ENCODE measurements around the gene C2.
"Not testable (repeated sequence)": the region's sequence is repeated elsewhere in the genome, so short reads cannot be mapped to it uniquely, and the experiment has no call there.

The C2 gene

DNA sequence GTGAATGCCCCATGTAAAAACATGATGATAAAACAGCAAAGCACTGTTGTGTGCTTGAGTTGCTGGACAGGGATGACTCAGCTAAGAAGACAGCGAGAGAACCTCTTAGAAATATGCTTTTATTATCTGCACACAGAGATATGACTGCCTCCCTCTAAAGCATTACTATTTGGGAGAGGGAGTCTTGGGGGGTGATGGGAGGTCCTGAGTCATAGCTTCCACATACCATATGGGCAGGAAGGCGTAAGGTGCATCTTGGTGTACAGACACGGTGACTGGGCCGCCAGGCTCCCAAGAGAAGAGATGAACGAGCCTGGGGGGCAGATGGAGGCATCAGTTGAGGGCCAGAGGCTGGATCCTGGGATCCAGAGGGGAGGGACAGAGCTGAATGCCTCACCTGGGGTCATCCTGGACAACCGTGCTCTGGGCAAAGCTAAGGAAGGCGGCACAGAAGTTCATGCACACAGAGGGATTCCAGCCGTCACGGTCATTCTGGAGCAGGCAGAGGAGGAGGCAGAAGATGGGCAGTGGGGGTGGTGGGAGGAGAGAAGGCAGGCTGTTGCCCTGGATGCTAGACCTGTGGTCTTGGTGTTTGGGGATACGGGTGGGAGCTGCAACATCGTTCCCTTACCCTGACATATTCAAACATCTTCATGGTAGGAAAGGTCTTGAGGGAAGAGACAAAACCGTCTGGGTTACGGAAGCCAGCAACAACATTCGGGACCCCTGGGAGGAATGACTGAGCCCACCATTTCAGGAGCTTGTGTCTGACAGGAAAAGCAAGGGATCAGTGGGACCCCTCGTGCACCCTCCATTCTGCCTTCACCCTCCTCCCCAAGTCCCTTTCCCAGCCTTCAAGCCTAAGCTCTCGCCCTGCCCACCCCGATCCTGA lies 42.4 kb downstream of the C2 start:
- TF ChIP-seq, protein P1, sequence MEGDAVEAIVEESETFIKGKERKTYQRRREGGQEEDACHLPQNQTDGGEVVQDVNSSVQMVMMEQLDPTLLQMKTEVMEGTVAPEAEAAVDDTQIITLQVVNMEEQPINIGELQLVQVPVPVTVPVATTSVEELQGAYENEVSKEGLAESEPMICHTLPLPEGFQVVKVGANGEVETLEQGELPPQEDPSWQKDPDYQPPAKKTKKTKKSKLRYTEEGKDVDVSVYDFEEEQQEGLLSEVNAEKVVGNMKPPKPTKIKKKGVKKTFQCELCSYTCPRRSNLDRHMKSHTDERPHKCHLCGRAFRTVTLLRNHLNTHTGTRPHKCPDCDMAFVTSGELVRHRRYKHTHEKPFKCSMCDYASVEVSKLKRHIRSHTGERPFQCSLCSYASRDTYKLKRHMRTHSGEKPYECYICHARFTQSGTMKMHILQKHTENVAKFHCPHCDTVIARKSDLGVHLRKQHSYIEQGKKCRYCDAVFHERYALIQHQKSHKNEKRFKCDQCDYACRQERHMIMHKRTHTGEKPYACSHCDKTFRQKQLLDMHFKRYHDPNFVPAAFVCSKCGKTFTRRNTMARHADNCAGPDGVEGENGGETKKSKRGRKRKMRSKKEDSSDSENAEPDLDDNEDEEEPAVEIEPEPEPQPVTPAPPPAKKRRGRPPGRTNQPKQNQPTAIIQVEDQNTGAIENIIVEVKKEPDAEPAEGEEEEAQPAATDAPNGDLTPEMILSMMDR (IDR thresholded peaks at IDR 0.05): no peak
- no peak for DNase-seq (ENCODE audit: low spot score)
- Histone ChIP-seq H3K27ac (peak overlapping the region in 1 of 2 donors; percentile 98), H3K4me3 (peak overlapping the region; percentile 75)

DNA sequence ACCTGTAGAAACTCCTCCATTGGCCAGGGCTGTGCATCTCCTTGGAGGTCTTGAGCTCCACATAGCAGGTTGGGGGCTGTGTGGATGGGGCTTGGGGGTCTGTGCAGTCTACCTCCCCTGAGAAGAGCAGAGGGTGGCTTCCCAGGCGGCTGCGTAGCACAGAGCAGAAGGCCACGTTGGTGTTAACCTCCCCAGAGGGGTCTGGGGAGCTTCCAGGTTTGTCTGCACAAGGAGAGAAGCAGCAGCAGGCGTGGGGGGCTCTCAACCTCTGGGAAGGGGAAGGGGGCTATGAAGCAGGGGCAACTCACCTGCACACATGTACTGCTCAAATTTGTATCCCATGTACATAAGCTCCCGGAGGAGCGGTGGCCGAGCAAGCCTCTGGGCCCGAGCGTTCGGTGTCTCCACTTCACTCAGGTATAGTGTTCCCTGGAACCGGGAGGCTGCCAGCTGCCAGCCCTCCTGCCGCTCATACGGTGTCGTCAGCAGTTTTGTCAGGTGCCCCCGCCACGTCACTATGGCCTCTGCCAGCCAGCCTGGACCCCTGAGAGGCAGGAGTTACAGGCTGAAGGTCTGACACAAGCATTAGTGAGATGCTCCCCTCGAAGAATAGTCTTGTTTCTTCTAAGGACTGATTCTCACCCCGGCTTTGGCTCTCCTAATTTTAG lies 43.2 kb downstream of the C2 start:
- Histone ChIP-seq H3K27ac (peak overlapping the region; percentile 94 to 98), H3K4me3 (peak overlapping the region; percentile 75)
- DNase-seq (ENCODE audit: low spot score): no peak
- TF ChIP-seq, protein P1 (IDR thresholded peaks at IDR 0.05): no peak

DNA sequence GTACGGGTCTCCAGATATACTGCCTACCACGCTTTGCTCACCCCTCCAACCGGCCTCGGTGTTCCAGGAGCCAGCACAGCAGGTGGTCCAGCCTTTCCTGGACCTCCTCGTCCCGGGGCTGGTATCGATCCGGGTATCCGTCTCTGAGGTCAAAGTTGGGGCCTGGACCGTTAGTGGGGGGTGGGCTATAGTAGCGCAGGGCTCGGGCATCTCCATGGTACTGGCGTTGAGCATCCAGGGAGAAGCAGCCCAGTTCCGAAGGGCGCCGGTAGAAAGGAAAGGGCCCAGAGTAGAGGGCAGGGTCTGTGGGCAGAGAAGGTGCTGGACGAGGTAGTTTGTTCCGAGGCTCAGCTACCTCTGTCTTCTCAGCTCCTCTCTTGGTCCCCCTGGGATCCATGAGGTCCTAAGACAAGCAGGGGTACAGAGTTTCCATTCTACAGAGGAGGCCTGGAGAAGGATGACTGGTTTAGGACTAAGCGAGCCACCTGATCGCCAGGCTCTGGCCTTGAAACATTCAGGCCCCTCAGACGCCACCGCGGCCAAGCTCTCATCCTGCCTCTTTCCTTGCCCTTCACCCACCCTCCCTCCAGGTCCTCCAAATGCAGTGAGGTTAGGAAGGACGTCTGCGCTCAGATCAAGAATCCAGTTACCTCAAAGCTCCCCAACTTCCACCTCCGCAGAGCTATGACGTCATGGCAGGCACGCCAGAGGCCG lies 43.9 kb downstream of the C2 start:
- TF ChIP-seq, protein P1 (IDR thresholded peaks at IDR 0.05): no peak
- Histone ChIP-seq H3K27ac (peak overlapping the region; percentile 94 to 98), H3K4me3 (peak overlapping the region; percentile 75)
- no peak for DNase-seq (ENCODE audit: low spot score)

DNA sequence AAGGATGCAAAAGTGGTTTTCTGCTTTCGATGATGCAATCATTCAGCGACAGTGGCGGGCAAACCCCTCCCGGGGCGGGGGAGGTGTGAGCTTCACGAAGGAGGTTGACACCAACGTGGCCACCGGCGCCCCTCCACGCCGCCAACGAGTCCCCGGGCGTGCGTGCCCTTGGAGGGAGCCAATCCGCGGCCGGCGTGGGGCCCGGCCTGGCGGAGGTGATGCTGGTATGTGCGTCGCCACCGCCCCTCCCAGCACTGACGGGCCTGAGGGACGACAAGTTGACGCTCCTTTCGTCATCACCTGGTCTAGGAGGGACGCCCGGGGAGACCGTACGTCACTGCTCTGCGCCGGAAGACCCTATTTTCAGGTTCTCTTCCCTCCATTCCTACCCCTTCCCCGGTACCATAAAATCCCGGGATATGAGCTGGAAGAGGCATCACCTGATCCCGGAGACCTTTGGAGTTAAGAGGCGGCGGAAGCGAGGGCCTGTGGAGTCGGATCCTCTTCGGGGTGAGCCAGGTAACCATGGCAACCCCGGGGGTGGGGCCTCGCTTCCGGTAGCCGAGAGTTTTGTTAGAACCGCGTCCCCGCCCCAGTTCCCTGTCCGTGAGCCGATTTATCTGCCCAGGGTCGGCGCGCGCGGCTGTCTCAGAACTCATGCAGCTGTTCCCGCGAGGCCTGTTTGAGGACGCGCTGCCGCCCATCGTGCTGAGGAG lies 44.6 kb downstream of the C2 start, which contains the start of gene DXO:
Gene DXO, minus strand, starts transcription at position 146 of the 716 bp plus-strand sequence. CDS start 463 bp downstream, outside the sequence.
- peak within 1 kb of the TSS; percentile 94 to 98 for H3K27ac ChIP-seq
- DNase-seq (ENCODE audit: low spot score): peak; percentile 99
- peak within 1 kb of the TSS; percentile 75 for H3K4me3 ChIP-seq
- TF ChIP-seq, protein P1 (IDR thresholded peaks at IDR 0.05): no peak

DNA sequence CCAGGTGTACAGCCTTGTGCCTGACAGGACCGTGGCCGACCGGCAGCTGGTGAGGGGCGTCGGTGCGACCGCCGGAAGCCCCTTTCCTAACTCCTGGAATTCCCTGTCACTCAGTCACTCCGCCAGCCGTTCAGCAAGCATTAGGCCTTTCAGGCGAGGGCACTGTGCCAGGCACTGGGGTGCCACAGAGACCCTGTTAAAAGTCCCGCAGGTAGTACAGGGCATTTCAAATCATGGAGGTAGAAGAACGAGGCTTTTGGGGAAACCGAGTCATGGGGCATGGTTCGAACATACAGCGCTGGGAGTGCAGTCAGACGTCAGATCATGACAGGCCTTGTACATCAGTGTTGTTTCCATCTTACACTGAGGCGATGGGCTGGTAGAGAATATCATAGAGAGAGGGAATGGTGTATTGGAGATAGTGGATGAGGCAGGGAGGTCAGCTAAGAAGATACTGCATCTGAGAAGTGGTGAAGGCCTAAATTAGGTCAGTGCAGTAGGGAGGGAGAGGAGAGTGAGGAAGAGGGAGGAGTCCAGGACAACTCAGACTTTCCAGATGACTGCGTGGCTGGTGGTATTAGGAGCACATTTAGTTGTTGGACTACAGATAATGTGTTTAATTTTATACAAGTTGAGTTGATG lies 45.3 kb downstream of the C2 start:
- TF ChIP-seq, protein P1 (IDR thresholded peaks at IDR 0.05): no peak
- Histone ChIP-seq H3K27ac (peak overlapping the region; percentile 94 to 98), H3K4me3 (peak overlapping the region; percentile 75)
- DNase-seq (ENCODE audit: low spot score): no peak

DNA sequence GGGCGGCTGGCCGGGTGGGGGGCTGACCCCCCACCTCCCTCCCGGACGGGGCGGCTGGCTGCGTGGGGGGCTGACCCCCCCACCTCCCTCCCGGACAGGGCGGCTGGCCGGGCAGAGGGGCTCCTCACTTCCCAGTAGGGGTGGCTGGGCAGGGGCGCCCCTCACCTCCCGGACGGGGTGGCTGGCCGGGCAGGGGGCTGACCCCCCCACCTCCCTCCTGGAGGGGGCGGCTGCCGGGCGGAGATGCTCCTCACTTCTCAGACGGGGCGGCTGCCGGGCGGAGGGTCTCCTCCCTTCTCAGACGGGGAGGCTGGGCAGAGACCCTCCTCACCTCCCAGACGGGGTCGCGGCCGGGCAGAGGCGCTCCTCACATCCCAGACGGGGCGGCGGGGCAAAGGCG lies 48.5 kb downstream of the C2 start:
- DNase-seq (ENCODE audit: low spot score); H3K27ac ChIP-seq; H3K4me3 ChIP-seq: not testable (repeated sequence)

Measured in coronary artery (tissue), 2 donors.